K562 (cell line): ENCODE measurements around the gene FPR1. TPM values are rescaled to one million over a fixed set of nuclear protein-coding genes. Genes with fewer than 3 reads are reported as not detected.

Experiments
- ATAC-seq: fragments of 200-7000 bp; cut with Tn5 transposase; 3 replicates; pipeline ENCODE4 v1.9.1; 2020; ENCODE audit warnings: moderate library complexity
- BruUV-seq: library from RNA; stranded (reverse); fragments of 400-500 nt; replicated peaks from 2 replicates; lab custom pipeline; 2021; lab: Mats Ljungman, UMichigan
- CTCF ChIA-PET: fragments of 300-600 bp; formaldehyde crosslinking; extraction: SDS; loops from one replicate; lab custom pipeline; 2021; ENCODE audit warnings: low intra/inter-chr PET ratio; lab: Yijun Ruan, JAX
- POLR2A ChIA-PET: fragments of 300-600, 350-650 bp; sonication (Branson Sonifier 250); formaldehyde crosslinking; extraction: SDS; loops from one replicate; lab custom pipeline; 2021; ENCODE audit warnings: antibody characterized with exemption, inconsistent platforms; lab: Yijun Ruan, JAX
- DNase-seq, 4 experiments: peaks; one replicate each; pipeline versions ENCODE4 v3.0.0 to v3.0.0-alpha.2; 2011 to 2018; ENCODE audit warnings: low spot score in 3 of 4, mixed read lengths in 3 of 4; ENCODE audit errors: extremely low read depth in 1 of 4
- FAIRE-seq: peaks from 2 replicates; lab custom pipeline; 2011; peaks lifted over from hg19 to GRCh38; lab: Jason Lieb, UNC
- H2AFZ ChIP-seq: 2 replicates; pipeline ENCODE4 v1.6.0; 2011; ENCODE audit warnings: low read depth, low read length, control low read depth, inconsistent platforms
- H3K27ac ChIP-seq: fragments of 200-600 bp; 3 replicates; pipeline ENCODE4 v1.8.0; 2011; ENCODE audit warnings: low read depth, mild to moderate bottlenecking, control low read depth, inconsistent platforms, low read length, moderate library complexity, mixed read lengths; ENCODE audit errors: extremely low read depth
- H3K27me3 ChIP-seq, 2 experiments: fragments of 300-600 bp in 1 of 2; 2 replicates in 1 of 2; 3 replicates in 1 of 2; pipeline versions ENCODE4 v1.6.0 to v1.8.0; 2011; ENCODE audit warnings: inconsistent platforms in 2 of 2, low read length in 2 of 2, mild to moderate bottlenecking in 1 of 2, mixed read lengths in 1 of 2, moderate library complexity in 1 of 2; ENCODE audit not compliant: control insufficient read depth in 2 of 2, insufficient read depth in 2 of 2
- H3K36me3 ChIP-seq: fragments of 300-600 bp; 3 replicates; pipeline ENCODE4 v1.8.0; 2011; ENCODE audit warnings: mild to moderate bottlenecking, low read length, inconsistent platforms; ENCODE audit not compliant: control insufficient read depth, insufficient read depth
- H3K4me1 ChIP-seq, 2 experiments: fragments of 200-600 bp in 1 of 2; replicated peaks in 1 of 2; 2 replicates in 1 of 2; 3 replicates in 1 of 2; pipeline versions ENCODE4 v1.5.1 to v1.8.0; 2011; ENCODE audit warnings: inconsistent platforms in 2 of 2, low read length in 2 of 2, mild to moderate bottlenecking in 1 of 2, mixed read lengths in 1 of 2, moderate library complexity in 1 of 2; ENCODE audit not compliant: control insufficient read depth in 2 of 2, insufficient read depth in 2 of 2
- H3K4me2 ChIP-seq: 2 replicates; pipeline ENCODE4 v1.6.1; 2011; ENCODE audit warnings: low read length, control low read depth, inconsistent platforms, mixed read lengths; ENCODE audit not compliant: insufficient read depth
- H3K4me3 ChIP-seq: fragments of 200-600 bp; sonication (generic), shearing (Covaris generic); 2 replicates; pipeline ENCODE4 v1.5.1; 2016; ENCODE audit warnings: control low read depth, inconsistent platforms
- H3K79me2 ChIP-seq: fragments of 200-600 bp; 3 replicates; pipeline ENCODE4 v1.8.0; 2011; ENCODE audit warnings: low read length, inconsistent platforms; ENCODE audit not compliant: control insufficient read depth, insufficient read depth
- H3K9ac ChIP-seq, 2 experiments: 2 replicates each; pipeline versions ENCODE4 v1.6.0 to v1.6.1; 2011; ENCODE audit warnings: low read depth in 2 of 2, low read length in 2 of 2, control low read depth in 1 of 2, inconsistent platforms in 1 of 2, mild to moderate bottlenecking in 1 of 2, mixed read lengths in 1 of 2; ENCODE audit not compliant: insufficient read depth in 1 of 2
- H3K9me1 ChIP-seq: one replicate; pipeline ENCODE4 v1.6.0; 2011; ENCODE audit warnings: inconsistent platforms, mild to moderate bottlenecking, low read length, moderate library complexity; ENCODE audit not compliant: control insufficient read depth, insufficient read depth
- H3K9me3 ChIP-seq: replicated peaks from 2 replicates; pipeline ENCODE4 v1.5.1; 2011; ENCODE audit warnings: low read depth, low read length, inconsistent platforms; ENCODE audit not compliant: control insufficient read depth, insufficient read depth
- H4K20me1 ChIP-seq: replicated peaks from 2 replicates; pipeline ENCODE4 v1.6.1; 2011; ENCODE audit warnings: low read length, inconsistent platforms, mixed read lengths; ENCODE audit not compliant: control insufficient read depth, insufficient read depth
- ARID2 ChIP-seq: fragments of 450-650 bp; IDR thresholded peaks from 2 replicates; pipeline ENCODE4 v1.6.1; 2017; ENCODE audit warnings: antibody characterized with exemption, mild to moderate bottlenecking
- ATF4 ChIP-seq: fragments of 450-650 bp; formaldehyde crosslinking; IDR thresholded peaks from 2 replicates; pipeline ENCODE4 v1.4.0; 2022; ENCODE audit warnings: mild to moderate bottlenecking, moderate library complexity
- WHSC1 ChIP-seq: IDR thresholded peaks from one replicate; pipeline ENCODE4 v1.6.1; 2012; ENCODE audit warnings: low read length, control low read depth, inconsistent platforms
- ZBTB1 ChIP-seq: sonication (generic); formaldehyde crosslinking; IDR thresholded peaks from 2 replicates; pipeline ENCODE4 v1.8.1; 2023; ENCODE audit warnings: missing genetic modification reagents, low read depth, mild to moderate bottlenecking, borderline replicate concordance
- ZBTB5 ChIP-seq: fragments of 450-650 bp; IDR thresholded peaks from 2 replicates; pipeline ENCODE4 v1.6.1; 2017; ENCODE audit warnings: antibody characterized with exemption
- WGBS: fragments of 100-300 bp; shearing (Covaris generic); methylation state at CpG from one replicate; pipeline ENCODE4 v1.1.6; 2016; ENCODE audit warnings: low coverage, mixed read lengths; ENCODE audit not compliant: insufficient coverage; ENCODE audit errors: missing lambda C conversion rate; 5-methylcytosine and 5-hydroxymethylcytosine counted together
- in situ Hi-C: fragments of 300-500 bp; cut with MboI; formaldehyde crosslinking; loops from 4 replicates; pipeline ENCODE4 v1.15.0; 2018; ENCODE audit warnings: inconsistent platforms, mixed read lengths
- intact Hi-C: fragments of 100-400 bp; cut with micrococcal nuclease; formaldehyde crosslinking; loops from 2 replicates; pipeline ENCODE4 v1.14.2; 2022
- polyA plus RNA-seq, 8 experiments: library from polyadenylated mRNA; depleted of rRNA in 4 of 8; stranded (reverse) in 5 of 8; unstranded in 3 of 8; fragments of >200 nt; fragmentation: Nextera tagmentation in 2 of 8; fragmentation: Illumina TruSeq in 1 of 8; extraction: Ambion mirVana in 2 of 8; extraction: Trizol in 1 of 8; gene quantifications; 2 replicates each; pipeline versions ENCODE4 v1.2.1 to v1.2.3, GENCODE V29; 2011 to 2014; ENCODE audit warnings: inconsistent platforms in 1 of 8, missing spikeins in 1 of 8
- total RNA-seq, 7 experiments: library from RNA; depleted of rRNA in 6 of 7; stranded (reverse); fragments of >200 nt in 6 of 7; fragmentation: Illumina TruSeq in 2 of 7; extraction: Trizol in 2 of 7; gene quantifications; 2 replicates each; pipeline versions ENCODE4 v1.2.1 to v1.2.3, GENCODE V29; 2011 to 2021; ENCODE audit warnings: low replicate concordance in 1 of 7
- TF ChIP-seq, protein P1 (sequence below): sonication (generic); formaldehyde crosslinking; IDR thresholded peaks from 2 replicates; pipeline ENCODE4 v1.8.0; 2022; ENCODE audit warnings: mild to moderate bottlenecking, missing genetic modification reagents, borderline replicate concordance

The FPR1 gene
- total and polyA plus RNA-seq, 9 of the 15 experiments (the other 6 are each of a cell fraction or from before 2014, with no cell fraction given): 0.06 to 0.25 (median 0.14) TPM; not detected in 4

DNA sequence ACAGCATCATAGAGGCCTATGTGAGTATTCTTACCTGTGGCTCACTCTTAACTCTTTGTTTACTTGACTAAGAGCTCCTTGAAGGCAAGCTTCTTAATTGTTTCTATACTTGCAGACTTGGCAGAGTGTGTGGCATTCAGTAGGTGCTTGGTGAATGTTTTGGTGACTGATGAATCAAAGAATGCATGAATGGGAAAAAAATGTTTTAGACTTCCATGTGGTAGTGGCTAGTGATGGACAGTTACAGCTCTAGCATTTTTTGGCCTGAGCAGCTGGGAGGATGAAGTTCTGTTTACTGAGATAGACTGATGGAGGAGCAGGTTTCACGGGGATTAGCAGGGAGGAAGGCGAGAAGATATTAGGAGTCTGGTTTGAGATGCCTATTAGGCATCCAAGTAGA lies 41.5 kb downstream of the FPR1 start:
- FAIRE-seq (no peak), DNase-seq (no peak), ATAC-seq (no peak)
- Histone ChIP-seq H3K27ac (no peak overlapping the region), H3K9me1 (no peaks in the 10 kb centered on the region), H3K36me3 (peaks cover 17% of the 10 kb centered on the region; the same call in 2 of the 3 replicates), H3K4me2 (no peak overlapping the region), H3K9me3 (no peaks in the 10 kb centered on the region), H3K9ac (no peak overlapping the region), H2AFZ (no peak overlapping the region), H3K27me3 (no peaks in the 10 kb centered on the region; a peak in 1 of 5 replicates), H3K4me3 (no peak overlapping the region), H3K4me1 (peaks cover 2 to 13% of the 10 kb centered on the region in 2 experiments; a peak in 4 of 5 replicates), H3K79me2 (peaks cover 6% of the 10 kb centered on the region), H4K20me1 (no peaks in the 10 kb centered on the region)
- in situ Hi-C loops (loop anchor here (5.0 kb wide), 1 partner anchor 67 kb away; no protein-coding TSS in a partner anchor), intact Hi-C loops (no loop called here)
- CTCF ChIA-PET: no interaction called here
- BruUV-seq: no TSS peak
- WGBS: 20% methylated on average over 2 of the region's 2 CpGs
- POLR2A ChIA-PET: interaction anchor here (0.7 to 1.8 kb wide), 4 partner anchors 10 to 86 kb away, joined by 3 to 4 read pairs (median 3); no protein-coding TSS in a partner anchor
- TF ChIP-seq ZBTB5 (no peak), ZBTB1 (CRISPR knock-in tag) (no peak), ARID2 (no peak), WHSC1 (no peak), ATF4 (CRISPR knock-in tag) (no peak)
- TF ChIP-seq, protein P1, sequence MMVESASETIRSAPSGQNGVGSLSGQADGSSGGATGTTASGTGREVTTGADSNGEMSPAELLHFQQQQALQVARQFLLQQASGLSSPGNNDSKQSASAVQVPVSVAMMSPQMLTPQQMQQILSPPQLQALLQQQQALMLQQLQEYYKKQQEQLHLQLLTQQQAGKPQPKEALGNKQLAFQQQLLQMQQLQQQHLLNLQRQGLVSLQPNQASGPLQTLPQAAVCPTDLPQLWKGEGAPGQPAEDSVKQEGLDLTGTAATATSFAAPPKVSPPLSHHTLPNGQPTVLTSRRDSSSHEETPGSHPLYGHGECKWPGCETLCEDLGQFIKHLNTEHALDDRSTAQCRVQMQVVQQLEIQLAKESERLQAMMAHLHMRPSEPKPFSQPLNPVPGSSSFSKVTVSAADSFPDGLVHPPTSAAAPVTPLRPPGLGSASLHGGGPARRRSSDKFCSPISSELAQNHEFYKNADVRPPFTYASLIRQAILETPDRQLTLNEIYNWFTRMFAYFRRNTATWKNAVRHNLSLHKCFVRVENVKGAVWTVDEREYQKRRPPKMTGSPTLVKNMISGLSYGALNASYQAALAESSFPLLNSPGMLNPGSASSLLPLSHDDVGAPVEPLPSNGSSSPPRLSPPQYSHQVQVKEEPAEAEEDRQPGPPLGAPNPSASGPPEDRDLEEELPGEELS: no peak
